C4-2B (cell line): ENCODE data around the gene CLTB.

Source experiments
- ZFX ChIP-seq: fragments of 450-650 bp; IDR thresholded peaks from 2 replicates; pipeline ENCODE4 v1.6.1; 2017
- TF ChIP-seq, protein P1 (sequence below): fragments of 450-650 bp; conservative IDR thresholded peaks from 2 replicates; pipeline ENCODE4 v1.5.1; 2017; ENCODE audit warnings: mild to moderate bottlenecking

- TF ChIP-seq, protein P1, sequence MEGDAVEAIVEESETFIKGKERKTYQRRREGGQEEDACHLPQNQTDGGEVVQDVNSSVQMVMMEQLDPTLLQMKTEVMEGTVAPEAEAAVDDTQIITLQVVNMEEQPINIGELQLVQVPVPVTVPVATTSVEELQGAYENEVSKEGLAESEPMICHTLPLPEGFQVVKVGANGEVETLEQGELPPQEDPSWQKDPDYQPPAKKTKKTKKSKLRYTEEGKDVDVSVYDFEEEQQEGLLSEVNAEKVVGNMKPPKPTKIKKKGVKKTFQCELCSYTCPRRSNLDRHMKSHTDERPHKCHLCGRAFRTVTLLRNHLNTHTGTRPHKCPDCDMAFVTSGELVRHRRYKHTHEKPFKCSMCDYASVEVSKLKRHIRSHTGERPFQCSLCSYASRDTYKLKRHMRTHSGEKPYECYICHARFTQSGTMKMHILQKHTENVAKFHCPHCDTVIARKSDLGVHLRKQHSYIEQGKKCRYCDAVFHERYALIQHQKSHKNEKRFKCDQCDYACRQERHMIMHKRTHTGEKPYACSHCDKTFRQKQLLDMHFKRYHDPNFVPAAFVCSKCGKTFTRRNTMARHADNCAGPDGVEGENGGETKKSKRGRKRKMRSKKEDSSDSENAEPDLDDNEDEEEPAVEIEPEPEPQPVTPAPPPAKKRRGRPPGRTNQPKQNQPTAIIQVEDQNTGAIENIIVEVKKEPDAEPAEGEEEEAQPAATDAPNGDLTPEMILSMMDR = no peak
- no peak for TF ChIP-seq ZFX
Observed at GRCh38 chr5:176396330-176396729, 20.0 kb downstream of the CLTB start.
